Stimulated activated CD8-positive, alpha-beta memory T cell treated with anti-CD3 and anti-CD28 coated beads, Interleukin-4, amount 100 ng/mL, for 48 hours (primary cell): Measurements from ENCODE around the gene SLC9A5.

ENCODE experiments used
- DNase-seq: peaks from one replicate; pipeline ENCODE4 v3.0.0-alpha.2; 2020

Gene SLC9A5

DNA sequence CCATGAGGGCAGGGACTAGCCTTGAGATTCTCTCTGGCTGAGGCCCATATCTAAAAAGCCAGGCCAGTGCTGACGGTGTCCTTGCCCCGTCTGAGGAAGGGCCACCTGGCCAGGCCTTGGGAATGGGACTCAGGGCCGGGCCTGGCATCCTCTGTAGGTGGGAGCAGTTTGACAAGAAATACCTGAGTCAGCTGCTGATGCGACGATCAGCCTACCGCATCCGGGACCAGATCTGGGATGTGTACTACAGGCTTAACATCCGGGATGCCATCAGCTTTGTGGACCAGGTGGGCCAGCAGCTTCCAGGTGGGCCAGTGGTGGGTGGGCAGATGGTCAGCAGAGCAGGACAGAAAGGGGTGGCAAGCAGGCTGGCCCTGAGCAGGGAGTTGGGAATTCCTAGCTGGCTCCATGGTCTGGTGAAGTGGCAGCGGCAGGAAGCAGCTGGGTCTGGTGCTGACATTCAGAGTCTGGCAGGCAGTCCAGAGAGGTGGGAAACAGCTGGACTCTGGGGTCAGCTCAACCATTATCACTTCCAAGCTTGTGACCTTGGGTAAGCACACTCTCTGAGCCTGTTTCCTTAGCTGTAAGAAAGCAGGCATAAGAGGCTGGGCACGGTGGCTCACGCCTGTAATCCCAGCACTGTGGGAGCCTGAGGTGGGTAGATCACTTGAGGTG, 9.5 kb downstream of the SLC9A5 start:
- DNase-seq = no peak

- DNase-seq = no peak
These were observed 10.9 kb downstream of the SLC9A5 start for GRCh38 chr16:67259705-67260104.

GRCh38 chr16:67260426-67261063, 11.8 kb downstream of the SLC9A5 start:
- DNase-seq = no peak

DNA sequence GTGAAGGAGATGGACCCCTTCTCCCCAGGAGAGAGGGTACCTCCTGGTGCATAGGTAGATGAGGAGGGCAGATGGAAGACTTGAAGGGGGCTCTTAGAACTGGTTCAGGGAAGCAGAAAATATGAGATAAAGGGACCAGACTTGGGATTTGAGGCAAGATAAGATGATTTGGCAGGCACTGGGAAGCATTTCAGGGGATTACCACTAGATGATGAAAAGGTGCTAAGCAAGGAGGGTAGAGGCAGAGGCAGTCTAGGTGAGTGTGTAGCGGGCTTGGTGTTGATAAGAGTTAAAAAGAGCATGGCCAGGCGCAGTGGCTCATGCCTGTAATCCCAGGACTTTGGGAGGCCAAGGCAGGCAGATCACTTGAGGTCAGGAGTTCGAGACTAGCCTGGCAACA, 14.4 kb downstream of the SLC9A5 start:
- no peak for DNase-seq

GRCh38 chr16:67264277-67264676, 15.5 kb downstream of the SLC9A5 start:
- no peak for DNase-seq

DNA sequence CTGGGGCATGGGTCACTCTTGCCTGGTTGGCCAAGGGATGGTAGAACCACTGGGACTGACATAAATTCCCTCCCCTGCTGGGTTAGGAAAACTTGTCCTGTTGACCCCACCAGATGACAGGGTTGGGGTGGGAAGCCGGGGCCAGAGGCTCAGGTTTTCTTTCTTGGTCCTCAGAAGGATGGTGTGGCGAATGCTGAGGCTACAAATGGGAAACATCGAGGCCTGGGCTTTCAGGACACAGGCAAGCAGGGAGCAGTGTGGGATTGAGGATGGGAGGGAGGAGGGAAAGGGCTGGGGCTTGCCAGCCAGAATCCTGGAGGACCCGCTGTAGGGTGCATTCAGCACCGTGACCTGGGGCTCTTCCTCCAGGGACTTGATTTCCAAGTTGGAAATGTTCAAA, 16.1 kb downstream of the SLC9A5 start:
- DNase-seq = no peak

GRCh38 chr16:67265834-67266233, 17.1 kb downstream of the SLC9A5 start:
- no peak for DNase-seq

- DNase-seq = no peak
These were observed 19.4 kb downstream of the SLC9A5 start for GRCh38 chr16:67268136-67268579.

- no peak for DNase-seq
These were observed 21.0 kb downstream of the SLC9A5 start for GRCh38 chr16:67269766-67270165.

- no peak for DNase-seq
These were observed 22.2 kb downstream of the SLC9A5 start for GRCh38 chr16:67270931-67271338.

GRCh38 chr16:67271446-67271845, 22.7 kb downstream of the SLC9A5 start:
- DNase-seq = no peak

DNA sequence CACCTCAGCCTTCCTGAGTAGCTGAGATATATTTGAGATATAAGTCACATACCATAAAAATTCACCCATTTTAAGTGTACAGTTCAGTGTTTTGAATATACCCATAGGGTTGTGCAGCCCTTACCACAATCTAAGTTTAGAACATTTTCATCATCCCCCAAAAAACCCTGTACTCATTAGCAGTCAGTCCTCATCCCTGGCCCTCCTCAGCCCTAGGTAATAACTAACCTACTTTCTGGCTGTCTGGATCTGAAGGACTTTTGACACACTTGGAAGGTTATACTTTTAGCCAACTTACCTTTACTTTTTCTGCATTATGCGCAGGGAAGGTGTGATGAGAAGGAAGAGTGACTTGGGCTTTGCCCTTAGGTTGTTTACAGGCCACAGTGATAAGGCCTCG, 26.5 kb downstream of the SLC9A5 start:
- no peak for DNase-seq

DNA sequence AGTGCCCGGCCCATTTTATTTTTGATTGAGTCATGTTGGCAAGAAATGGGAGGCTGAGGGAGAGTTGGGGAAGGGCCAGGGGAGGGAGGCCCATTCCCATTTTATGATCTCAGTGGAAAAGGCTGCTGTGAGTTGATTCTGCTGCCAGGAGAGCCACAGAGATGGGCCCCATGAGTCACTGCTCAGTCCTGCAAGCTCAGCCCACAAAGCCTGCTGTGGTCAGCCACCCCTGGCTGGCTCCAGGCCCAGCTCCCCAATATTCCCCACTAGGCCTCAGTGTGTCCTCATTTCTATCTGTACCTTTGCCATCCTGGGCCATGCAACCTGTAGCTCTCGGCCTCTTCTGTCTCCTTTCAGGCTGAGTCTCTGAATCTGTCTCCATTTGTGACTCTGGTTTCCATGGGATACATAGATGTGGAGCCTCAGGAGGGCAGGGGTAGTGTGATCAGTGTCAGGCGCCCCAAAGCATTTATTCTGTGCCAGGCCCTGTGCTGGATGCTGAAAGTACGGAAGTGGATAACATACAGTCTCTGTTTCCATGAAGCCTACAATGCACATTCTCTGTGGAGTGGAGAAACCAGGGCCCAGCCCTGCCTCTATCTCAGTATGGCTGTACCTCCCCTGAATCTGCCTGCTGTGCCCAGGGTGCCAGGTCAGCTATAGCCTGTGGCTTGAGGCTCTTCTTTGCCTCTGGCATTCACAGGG, 28.7 kb downstream of the SLC9A5 start:
- peak; percentile 54 for DNase-seq

DNA sequence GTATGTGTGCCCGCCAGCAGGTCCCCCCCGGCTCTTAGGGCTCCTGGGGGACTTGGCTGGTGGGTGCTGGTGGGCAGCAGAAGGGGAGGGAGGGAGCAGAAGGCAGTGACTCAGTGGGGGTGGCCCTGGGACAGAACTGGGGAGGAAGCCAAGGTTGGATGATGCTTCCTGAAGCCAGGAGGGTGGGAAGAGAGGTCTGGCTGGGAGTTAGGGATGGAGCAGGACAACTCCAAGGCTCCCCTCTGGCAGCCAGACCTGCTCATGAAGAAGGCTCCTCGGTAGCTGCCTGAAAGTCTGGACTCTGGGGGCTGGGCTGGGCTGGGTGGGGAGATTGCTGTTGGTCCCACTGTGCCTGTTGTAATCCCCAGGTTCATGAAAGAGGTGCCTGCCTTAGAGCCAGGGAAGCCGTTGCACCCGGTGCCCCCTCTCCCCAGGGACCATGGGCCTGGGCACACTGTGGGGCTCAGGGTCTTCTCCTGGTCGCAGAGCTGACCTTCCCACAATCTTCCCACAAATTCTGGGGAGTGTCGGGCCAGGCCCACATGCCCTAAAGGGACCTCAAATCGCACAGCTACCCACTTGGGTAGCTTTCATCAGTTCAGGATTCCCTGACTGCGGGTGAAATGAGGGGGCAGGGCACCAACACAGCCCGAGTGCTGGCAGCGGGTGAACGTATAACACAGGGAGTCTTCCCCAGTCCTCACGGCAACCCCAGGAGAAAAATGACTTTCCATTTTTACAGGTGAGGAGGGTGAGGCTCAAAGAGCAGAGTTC, 29.4 kb downstream of the SLC9A5 start:
- no peak for DNase-seq

DNA sequence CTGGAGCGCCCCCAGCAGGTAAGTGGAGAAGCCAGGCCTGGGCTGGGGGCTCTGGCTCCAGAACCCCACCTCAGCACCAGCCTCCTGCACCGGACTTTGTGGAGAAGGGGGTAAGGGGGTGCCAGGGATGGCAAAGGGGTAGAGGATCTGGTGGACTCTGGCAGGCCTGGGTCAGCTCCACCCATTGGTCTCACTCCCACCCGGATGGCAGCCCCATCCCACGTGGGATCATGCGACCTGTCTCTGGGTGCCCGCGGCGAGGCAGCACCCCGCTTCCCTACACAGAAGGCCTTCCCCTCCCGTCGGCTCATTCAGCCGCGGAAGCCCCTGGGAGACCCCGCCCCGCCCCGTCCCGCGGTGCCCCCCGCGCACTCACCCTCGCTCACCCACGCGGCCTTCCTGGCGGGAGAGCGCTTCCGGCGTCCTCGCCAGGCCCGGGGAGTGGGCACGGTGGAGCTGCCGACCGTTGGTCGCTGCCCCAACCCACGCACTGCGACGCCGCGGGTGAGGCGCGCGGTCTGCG, 30.1 kb downstream of the SLC9A5 start:
- DNase-seq = peak; percentile 72

- DNase-seq = peak; percentile 87
These were observed 30.7 kb downstream of the SLC9A5 start, which contains the start of gene PLEKHG4 for GRCh38 chr16:67279296-67280089. Gene PLEKHG4, plus strand, starts transcription at chr16:67279532. Its CDS starts 513 bp downstream, at chr16:67280045.

GRCh38 chr16:67280090-67281015, 31.6 kb downstream of the SLC9A5 start:
- DNase-seq = no peak

- no peak for DNase-seq
These were observed 33.0 kb downstream of the SLC9A5 start for GRCh38 chr16:67281536-67282446.

DNA sequence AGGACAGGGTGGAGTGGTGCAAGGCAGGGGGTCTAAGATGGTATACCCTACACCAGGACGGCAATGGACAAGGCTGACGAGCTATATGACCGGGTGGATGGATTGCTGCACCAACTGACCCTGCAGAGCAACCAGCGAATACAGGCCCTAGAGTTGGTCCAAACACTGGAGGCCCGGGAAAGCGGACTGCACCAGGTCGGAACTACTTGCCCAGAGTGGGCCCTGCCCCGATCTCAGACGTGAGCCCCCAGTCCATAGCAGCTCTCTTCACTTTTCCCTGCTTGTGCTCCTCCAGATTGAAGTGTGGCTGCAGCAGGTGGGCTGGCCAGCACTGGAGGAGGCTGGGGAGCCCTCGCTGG, 33.6 kb downstream of the SLC9A5 start:
- no peak for DNase-seq
